Caki2 (cell line): ENCODE data around the gene FHIT. TPM values are rescaled to one million over a fixed set of nuclear protein-coding genes. Genes with fewer than 3 reads are reported as not detected.
"Not testable (repeated sequence)": the region's sequence is repeated elsewhere in the genome, so short reads cannot be mapped to it uniquely, and the experiment has no call there.

Experiments used
- DNase-seq: peaks from one replicate; pipeline ENCODE4 v3.0.0-alpha.2; 2015; ENCODE audit warnings: low read depth
- in situ Hi-C: cut with HindIII; loops from 2 replicates; pipeline ENCODE4 v1.10.0; 2016; ENCODE audit warnings: low sequenced_read_pairs, low pct_unique_long_range_greater_than_20kb, mixed read lengths
- total RNA-seq: library from RNA; depleted of rRNA; stranded (reverse); fragments of >200 nt; shearing (Covaris generic); gene quantifications from 2 replicates; pipeline ENCODE4 v1.2.3, GENCODE V29; 2014; ENCODE audit warnings: low replicate concordance

FHIT gene
- total RNA-seq, 1 experiment from 2014 or later = 4.8 TPM

DNA sequence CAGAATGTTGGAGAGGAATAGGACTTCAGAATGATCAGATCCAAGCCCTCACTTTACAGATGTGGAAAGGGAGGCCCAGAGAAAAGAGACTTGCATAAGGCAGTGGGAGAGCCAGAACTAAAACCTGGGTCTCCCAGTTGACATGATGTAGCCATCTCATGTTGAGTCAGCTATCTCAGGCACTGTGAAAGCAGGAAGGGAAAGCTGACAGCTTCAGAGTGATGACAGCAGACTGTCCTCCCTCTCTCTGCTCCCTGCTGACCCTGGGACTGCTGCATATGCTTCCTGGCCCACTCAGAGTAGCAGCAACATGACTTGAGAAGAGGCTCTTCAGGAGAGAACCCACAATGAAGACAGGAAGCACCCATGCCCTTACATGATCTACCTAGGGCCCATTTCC lies 14.7 kb downstream of the FHIT start:
- peak; percentile 13 for DNase-seq
- in situ Hi-C loops = no loop called here

DNA sequence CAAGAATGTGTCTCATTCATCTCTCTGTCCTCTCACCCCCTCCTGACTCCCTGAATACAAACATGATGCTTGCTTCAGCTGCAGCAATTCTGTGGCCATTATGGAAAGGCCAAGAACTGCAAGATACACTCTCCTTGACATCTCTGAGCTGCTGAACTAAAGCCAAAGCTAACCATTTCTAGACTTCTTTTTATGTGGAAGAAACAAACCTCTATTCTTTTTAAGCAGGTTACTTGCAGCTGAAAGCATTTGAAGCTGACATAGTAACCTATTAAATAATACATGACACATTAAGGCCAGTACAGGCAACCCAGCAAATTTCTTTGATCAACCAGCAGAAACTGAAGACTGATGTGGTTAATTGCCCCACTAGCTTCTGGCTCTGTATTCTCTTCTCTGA lies 17.5 kb downstream of the FHIT start:
- in situ Hi-C loops = no loop called here
- DNase-seq = peak; percentile 68

DNA sequence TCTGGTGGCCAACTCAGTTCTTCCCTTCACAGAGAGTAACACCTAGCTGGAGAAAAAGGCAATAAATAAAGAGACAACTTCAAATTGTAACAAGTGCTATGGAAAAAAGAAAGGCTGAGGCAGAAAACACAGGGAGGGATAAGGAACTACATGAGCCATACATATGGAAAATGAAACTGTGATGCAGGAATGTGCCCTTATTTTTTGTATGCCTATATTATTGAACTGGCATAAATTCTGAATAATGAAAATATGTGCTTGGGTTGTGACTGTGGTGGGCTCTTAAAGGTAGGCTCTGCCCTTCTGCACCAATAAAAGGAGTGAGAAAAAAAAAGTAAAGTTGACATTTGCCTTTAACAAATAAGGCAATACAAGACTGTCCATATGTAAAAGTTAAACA lies 19.6 kb downstream of the FHIT start:
- no peak for DNase-seq
- in situ Hi-C loops = no loop called here

DNA sequence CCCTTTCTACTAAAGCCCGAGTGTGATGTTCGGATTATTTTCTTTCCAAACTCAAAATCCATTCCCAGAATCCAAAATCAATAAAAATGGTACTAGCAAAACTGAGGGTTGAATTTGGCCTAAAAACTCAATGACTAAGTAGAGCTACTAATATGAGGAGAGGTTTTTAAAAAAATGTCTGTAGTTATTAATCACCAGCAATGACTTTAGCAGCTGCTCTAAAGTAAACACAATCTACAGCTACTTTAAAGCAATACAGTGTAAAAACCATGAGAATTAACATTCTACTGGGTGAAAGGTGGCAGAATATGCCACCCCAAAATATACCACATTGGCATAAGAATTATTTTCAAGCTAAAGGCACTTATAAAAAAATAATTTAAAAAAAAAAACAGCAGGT lies 23.5 kb downstream of the FHIT start:
- in situ Hi-C loops = no loop called here
- no peak for DNase-seq

DNA sequence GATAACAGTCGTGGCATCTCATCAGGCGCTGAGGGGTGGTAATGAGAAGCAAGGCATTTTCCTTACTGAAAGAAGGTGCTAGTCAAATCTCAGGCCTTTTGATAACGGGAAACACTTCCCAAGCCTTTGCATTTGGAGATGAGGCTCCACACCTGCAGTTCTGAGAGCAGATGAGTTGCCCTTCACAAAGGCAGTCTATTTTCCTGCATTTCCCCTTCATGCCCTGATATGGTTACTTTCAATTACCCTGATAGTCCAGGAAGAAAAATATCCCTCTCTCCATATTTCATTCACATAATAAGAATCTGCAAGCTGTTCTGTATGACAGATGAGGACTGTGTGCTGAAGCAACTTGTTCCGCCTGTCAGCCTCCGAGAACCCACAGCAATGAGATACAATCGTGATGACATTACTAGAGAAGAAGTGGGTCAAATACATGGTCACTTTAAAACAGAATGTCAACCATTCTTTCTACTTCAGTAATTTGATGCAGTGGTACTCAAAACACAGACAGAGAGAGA lies 25.0 kb downstream of the FHIT start:
- in situ Hi-C loops = no loop called here
- no peak for DNase-seq

- DNase-seq = no peak
- in situ Hi-C loops = no loop called here
These were observed 26.4 kb downstream of the FHIT start for GRCh38 chr3:61224823-61225222.

DNA sequence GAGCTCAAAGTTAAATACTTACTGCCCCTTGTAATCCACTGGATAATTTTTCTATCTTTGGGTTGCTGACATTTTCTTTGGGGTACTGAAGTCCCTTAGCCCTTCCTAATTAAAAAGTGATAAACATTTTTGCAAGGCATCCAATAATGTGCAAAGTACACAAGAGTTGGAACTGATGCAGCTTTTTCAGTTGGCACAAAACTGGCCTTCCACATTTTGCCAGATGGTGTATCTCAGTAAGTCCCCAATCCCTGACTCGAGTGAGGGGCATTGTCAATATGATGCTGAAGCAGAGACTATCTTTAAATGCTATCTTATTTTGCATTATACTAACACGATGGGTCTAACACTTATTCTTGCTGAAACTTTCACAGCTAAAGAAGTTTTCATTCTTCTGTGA lies 27.8 kb downstream of the FHIT start:
- no peak for DNase-seq
- in situ Hi-C loops = no loop called here

GRCh38 chr3:61222467-61222866 lies 28.8 kb downstream of the FHIT start:
- no peak for DNase-seq
- in situ Hi-C loops = no loop called here

DNA sequence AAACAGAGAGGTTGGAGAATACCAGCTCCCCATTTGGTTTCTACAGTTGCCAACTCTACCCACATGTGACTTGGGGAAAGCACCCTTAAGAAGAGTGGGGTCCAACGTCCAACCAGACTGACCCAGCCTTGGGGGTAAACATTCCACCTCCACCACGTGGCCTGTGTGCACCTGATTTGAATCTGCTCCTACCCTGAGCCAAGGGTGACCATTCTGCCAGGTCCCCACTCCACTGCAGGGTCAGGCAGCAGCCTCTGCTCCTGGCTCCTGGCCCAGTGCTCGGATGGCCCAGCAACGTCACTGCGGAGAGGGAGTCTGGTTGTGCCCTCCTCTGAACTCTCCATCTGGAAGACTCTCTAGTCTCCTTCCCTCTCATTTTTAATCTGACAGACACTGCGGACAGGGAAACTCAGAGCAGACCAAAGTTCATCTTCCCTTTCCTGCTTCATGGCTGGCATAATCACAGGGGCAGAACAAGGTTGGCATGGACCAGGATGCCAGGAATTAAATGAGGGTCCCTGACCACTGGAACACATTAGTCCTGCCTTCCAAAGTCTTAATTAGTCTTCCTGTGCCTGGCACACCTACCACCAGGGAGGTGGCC lies 29.4 kb downstream of the FHIT start:
- in situ Hi-C loops = no loop called here
- DNase-seq = no peak

DNA sequence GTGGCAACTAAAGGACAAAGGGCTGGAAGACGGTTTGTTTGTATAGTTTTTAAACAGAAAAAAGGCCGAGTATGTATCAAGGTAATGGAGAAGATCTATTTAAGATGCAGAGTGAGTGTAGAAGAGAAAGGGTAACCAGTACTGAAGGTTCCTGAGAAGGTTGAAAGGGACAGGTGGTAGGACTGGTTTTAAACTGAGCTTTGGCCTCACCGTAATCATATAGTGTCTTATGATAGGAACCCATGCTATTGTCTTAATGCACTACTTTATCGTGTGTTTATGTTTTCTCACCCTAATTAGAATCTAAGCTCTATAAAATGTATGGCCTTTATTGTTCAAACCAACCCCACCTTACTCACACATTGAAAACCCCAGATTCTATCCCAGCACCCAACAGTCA lies 32.7 kb downstream of the FHIT start:
- in situ Hi-C loops = no loop called here
- no peak for DNase-seq

- DNase-seq, in situ Hi-C loops: not testable (repeated sequence)
These were observed 35.1 kb downstream of the FHIT start for GRCh38 chr3:61216171-61216570.

GRCh38 chr3:61202086-61202485 lies 49.2 kb downstream of the FHIT start:
- in situ Hi-C loops = no loop called here
- no peak for DNase-seq

- DNase-seq = no peak
- in situ Hi-C loops = no loop called here
These were observed 50.2 kb downstream of the FHIT start for GRCh38 chr3:61201071-61201470.

- no peak for DNase-seq
- in situ Hi-C loops = no loop called here
These were observed 51.0 kb downstream of the FHIT start for GRCh38 chr3:61200270-61200669.

GRCh38 chr3:61199843-61200242 lies 51.4 kb downstream of the FHIT start:
- in situ Hi-C loops = no loop called here
- no peak for DNase-seq

DNA sequence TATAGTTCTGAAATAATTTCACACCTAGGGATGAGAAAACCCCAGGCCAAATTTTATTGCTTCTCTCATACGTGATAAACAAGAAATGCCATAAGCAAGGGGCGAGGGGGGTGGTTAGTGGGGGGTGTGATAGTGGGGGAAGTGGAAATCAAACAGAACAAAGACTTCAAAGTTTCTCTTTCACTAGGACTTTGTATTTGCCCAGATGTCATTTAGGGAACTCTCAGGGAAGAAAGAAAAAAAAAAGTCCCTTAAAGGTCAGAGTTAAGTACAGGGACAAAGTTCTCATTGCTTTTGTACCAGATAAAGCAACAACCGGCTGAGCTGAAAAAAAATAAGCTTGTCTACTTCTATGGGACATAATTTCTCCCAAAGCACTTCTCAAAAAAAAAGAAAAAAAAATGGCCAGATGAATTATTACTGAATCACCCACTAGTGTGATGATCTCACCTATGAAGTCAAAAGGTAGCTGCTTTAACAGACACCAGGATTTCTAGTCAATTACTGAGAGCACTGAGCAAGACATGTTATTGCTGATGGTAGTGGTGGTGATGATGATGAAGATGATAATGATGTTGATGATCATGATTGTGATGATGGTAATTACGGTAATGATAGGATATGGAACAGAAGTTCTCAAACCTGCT lies 56.2 kb downstream of the FHIT start:
- in situ Hi-C loops = no loop called here
- no peak for DNase-seq

GRCh38 chr3:61192222-61192621 lies 59.0 kb downstream of the FHIT start:
- in situ Hi-C loops = no loop called here
- no peak for DNase-seq

DNA sequence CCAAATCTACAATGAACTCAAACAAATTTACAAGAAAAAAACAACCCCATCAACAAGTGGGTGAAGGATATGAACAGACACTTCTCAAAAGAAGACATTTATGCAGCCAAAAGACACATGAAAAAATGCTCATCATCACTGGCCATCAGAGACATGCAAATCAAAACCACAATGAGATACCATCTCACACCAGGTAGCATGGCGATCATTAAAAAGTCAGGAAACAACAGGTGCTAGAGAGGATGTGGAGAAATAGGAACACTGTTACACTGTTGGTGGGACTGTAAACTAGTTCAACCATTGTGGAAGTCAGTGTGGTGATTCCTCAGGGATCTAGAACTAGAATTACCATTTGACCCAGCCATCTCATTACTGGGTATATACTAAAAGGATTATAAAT lies 61.0 kb downstream of the FHIT start:
- in situ Hi-C loops, DNase-seq: not testable (repeated sequence)

GRCh38 chr3:61186030-61186429 lies 65.2 kb downstream of the FHIT start:
- in situ Hi-C loops = no loop called here
- DNase-seq = no peak

DNA sequence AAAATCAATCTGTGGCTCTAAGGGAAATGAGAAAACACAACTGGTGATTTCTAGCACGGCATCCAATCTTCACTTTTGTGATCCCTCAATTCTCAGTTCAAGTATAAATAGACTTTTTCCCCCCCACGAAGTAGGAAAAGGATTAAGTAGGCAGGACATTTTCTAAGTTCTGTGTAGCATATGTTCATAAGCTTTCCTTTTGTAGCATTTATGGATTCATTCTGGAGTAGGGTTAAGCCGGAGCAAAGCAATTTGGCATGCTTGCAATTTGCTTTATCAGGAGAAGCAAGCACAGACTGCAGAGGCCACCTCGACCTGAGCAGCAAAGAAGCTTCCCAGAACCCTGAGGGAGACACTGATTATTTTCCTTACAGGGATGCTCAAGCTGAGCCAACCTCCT lies 66.3 kb downstream of the FHIT start:
- no peak for DNase-seq
- in situ Hi-C loops = no loop called here
